T-helper 2 cell treated with Interferon-gamma antibody and Interleukin-4, amounts not matched to agents 5 μg/mL and 100 μg/mL, for 36 hours (primary cell): ENCODE data around the gene ADAMTS12.

Experiments
- DNase-seq: peaks from one replicate; pipeline ENCODE4 v3.0.0; 2021; ENCODE audit warnings: low spot score
- H3K27ac Mint-ChIP-seq: one replicate; pipeline ENCODE4 v1.8.0; 2021; ENCODE audit warnings: mild to moderate bottlenecking, mixed read lengths
- H3K27me3 Mint-ChIP-seq: one replicate; pipeline ENCODE4 v1.8.0; 2021; ENCODE audit warnings: low read depth, mixed read lengths
- H3K36me3 Mint-ChIP-seq: one replicate; pipeline ENCODE4 v1.8.0; 2021; ENCODE audit warnings: low read depth, mixed read lengths
- H3K4me1 Mint-ChIP-seq: one replicate; pipeline ENCODE4 v1.8.0; 2021; ENCODE audit warnings: low read depth, mixed read lengths
- H3K4me3 Mint-ChIP-seq: one replicate; pipeline ENCODE4 v1.8.0; 2022; ENCODE audit warnings: mild to moderate bottlenecking, moderate library complexity, mixed read lengths
- H3K9me3 Mint-ChIP-seq: one replicate; pipeline ENCODE4 v1.8.0; 2021; ENCODE audit warnings: mixed read lengths

ADAMTS12 gene

DNA sequence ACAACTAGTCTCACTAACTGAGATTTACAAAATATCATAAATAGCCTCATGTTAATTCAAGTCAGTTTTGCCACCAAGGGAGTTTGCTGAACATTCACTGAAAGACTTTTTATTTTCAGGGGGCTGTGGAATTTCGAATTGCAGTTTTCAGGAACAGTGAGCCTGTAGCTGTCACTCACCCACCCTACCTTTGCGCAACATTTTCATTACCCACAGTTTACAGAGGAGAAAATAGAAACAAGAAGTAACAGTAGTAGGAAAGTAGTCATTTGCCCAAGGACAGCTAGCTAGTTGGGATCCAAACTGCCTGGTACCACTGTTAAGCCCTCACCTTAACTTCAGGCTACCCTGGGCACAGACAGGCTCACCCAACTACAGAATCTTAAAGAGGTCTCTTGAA is 154.1 kb downstream of the ADAMTS12 start:
- no peaks in the 10 kb centered on the region for H3K36me3 Mint-ChIP-seq
- H3K4me1 Mint-ChIP-seq, result no peaks in the 10 kb centered on the region
- no peak overlapping the region for H3K27ac Mint-ChIP-seq
- no peak for DNase-seq
- H3K27me3 Mint-ChIP-seq, result peaks cover 7% of the 10 kb centered on the region
- no peaks in the 10 kb centered on the region for H3K9me3 Mint-ChIP-seq
- no peak overlapping the region for H3K4me3 Mint-ChIP-seq

- Mint-ChIP-seq H3K36me3 (no peaks in the 10 kb centered on the region), H3K4me3 (no peak overlapping the region), H3K9me3 (no peaks in the 10 kb centered on the region), H3K4me1 (no peaks in the 10 kb centered on the region), H3K27me3 (peaks cover 7% of the 10 kb centered on the region), H3K27ac (no peak overlapping the region)
- DNase-seq, result no peak
Observed at GRCh38 chr5:33737284-33737683, 154.5 kb downstream of the ADAMTS12 start.

DNA sequence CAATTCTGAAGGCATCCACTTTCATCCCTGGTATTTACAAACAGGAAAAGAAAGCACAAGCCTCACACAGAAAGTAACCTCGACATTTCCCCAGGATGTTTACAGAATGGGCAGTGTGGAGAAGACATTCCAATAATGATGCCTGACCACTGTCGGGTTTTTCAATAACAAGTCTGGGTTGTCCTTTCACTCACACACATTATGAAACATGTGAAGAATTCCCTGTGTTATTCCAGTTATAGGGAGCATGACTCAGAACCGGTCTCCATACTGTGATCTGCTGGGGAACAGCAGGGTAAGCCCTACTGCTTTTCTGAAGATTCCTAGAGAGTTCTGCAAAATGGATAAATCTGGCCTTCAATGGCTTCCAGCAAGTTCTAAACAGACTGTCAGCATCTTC is 155.3 kb downstream of the ADAMTS12 start:
- H3K4me1 Mint-ChIP-seq, result no peaks in the 10 kb centered on the region
- H3K9me3 Mint-ChIP-seq, result no peaks in the 10 kb centered on the region
- H3K27me3 Mint-ChIP-seq, result peaks cover 7% of the 10 kb centered on the region
- H3K36me3 Mint-ChIP-seq, result no peaks in the 10 kb centered on the region
- H3K4me3 Mint-ChIP-seq, result no peak overlapping the region
- no peak for DNase-seq
- no peak overlapping the region for H3K27ac Mint-ChIP-seq

- H3K4me1 Mint-ChIP-seq, result no peaks in the 10 kb centered on the region
- H3K27me3 Mint-ChIP-seq, result peaks cover 9% of the 10 kb centered on the region
- no peak overlapping the region for H3K27ac Mint-ChIP-seq
- H3K4me3 Mint-ChIP-seq, result no peak overlapping the region
- H3K9me3 Mint-ChIP-seq, result no peaks in the 10 kb centered on the region
- no peak for DNase-seq
- H3K36me3 Mint-ChIP-seq, result no peaks in the 10 kb centered on the region
Observed at GRCh38 chr5:33735072-33735471, 156.7 kb downstream of the ADAMTS12 start.

DNA sequence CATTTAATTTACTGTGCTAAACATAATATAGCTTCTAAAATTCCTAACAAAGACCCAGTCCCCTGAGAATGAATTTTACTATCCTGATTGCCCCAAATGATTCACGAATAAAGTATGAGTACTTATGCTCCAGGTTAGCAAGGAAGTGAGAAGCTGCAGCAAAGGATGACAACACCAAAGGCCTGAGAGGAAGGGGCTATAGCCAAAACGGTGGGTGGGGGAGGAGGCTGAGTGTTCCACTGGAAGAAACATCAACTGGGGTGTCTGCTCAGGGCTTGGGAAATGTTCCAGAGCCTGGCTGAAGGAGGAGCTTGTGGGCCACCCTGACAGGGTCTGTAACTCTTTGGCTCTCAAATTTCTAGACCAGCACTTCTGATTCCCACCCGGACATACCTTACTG is 157.3 kb downstream of the ADAMTS12 start:
- Mint-ChIP-seq H3K27me3 (peaks cover 9% of the 10 kb centered on the region), H3K4me1 (no peaks in the 10 kb centered on the region), H3K36me3 (no peaks in the 10 kb centered on the region), H3K9me3 (no peaks in the 10 kb centered on the region), H3K4me3 (no peak overlapping the region), H3K27ac (no peak overlapping the region)
- no peak for DNase-seq

DNA sequence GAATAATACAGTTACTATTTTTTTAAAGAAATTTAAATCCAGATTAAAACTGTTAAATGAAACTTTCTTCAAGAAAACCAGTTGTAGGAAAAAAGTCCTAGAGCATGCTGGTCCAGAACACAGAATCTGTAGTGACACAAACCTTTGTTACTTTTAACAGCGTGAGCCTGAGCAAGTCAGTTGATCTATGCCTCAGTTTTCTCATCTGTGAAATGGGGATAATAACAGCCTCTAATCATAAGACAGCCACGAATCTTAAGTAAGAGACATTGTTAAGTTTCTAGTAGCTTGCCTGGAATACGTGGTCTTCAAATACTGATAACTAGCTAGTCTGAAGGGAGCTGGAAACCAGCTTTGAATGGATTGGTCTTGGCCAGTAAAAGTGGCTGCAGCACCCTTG is 158.6 kb downstream of the ADAMTS12 start:
- no peak for DNase-seq
- no peaks in the 10 kb centered on the region for H3K36me3 Mint-ChIP-seq
- no peak overlapping the region for H3K4me3 Mint-ChIP-seq
- H3K27ac Mint-ChIP-seq, result no peak overlapping the region
- peaks cover 9% of the 10 kb centered on the region for H3K27me3 Mint-ChIP-seq
- H3K4me1 Mint-ChIP-seq, result no peaks in the 10 kb centered on the region
- H3K9me3 Mint-ChIP-seq, result no peaks in the 10 kb centered on the region

DNA sequence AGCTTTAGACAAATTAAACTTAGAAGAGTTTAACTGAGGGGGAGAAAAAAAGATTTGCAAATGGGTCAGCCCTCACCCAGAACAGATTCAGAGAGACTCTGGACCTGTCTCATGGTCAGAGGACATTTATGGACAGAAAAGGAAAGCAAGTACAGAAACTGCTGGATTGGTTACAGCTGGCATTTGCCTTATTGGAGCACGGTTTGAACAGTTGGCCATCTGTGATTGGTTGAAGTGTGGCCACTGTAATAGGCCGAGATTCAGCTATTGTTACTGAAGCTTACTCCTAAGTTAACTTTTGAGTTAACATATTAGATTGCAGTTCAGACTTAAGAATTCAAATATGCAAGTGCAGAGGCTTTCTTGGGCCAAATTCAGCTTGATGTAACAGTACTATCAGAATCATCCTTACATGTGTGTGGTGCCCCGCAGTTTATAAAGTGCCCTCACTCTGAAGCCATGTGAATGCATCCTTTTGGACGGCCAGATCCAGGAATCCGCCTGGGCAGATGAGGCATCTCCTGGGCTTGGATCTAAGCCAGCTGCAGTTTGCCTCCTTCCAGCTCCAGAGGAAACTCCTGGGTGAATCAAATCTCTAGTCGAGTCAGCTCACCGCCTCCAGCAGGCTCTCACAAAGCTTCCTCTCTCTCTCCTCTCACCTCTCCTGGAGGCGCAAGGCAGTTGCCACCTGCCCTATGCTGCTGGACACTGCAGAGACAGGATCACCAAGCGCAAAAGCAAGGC is 165.2 kb downstream of the ADAMTS12 start:
- Mint-ChIP-seq H3K4me1 (no peaks in the 10 kb centered on the region), H3K4me3 (no peak overlapping the region), H3K27ac (no peak overlapping the region), H3K36me3 (no peaks in the 10 kb centered on the region), H3K9me3 (no peaks in the 10 kb centered on the region), H3K27me3 (peaks cover 2% of the 10 kb centered on the region)
- no peak for DNase-seq

DNA sequence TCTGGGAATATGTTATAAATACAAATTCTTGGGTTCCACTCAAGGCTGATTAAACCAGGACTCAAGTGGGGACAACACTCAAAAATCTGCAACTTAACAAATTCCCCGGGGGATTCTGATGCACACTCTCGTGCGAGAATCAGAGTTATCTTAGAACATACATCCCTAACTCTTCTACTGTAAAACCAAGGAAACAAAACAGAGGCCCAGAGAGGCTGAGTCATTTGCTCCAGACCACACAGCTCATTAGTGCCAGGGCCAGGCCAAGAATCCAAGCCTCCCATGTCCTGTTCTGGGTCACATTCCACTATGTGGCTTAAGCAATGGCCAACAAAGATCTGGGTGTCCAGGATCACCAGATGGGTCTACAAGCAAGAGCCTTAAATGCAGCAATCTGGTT is 166.0 kb downstream of the ADAMTS12 start:
- no peak overlapping the region for H3K4me3 Mint-ChIP-seq

DNA sequence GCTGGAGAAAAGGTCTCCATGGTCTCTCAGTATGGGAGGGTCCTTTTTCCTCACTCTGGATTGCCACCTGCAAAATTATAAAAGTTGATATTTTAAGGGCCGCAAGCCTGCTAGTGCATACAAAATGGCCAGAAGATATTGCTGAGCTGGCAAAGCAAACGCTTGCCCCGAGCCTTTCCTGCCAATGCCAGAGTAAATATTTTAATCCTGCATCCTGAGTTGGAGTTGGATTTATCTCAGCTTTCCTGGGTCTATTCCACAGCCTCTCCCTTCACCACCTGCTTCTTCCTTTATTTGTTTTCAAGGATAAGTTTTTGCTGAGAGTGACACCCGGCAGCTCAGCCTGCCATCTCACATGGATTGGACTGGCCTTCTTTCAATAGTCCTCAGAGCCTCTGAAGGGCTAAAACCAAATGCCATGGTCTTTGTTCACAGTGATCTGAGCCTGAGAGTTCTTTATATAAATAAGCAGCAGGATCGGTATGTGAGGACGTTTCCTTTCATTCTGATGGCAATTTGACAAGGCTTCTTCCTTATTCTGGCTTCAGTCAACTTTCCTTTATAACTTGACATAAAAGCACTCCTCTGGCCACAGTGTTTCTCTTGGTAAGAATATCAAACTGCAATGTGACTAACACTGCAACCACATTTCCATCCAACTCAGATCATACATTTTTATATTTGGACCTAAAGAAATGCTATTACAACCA is 170.1 kb downstream of the ADAMTS12 start:
- no peaks in the 10 kb centered on the region for H3K36me3 Mint-ChIP-seq
- H3K9me3 Mint-ChIP-seq, result no peaks in the 10 kb centered on the region
- H3K4me1 Mint-ChIP-seq, result no peaks in the 10 kb centered on the region
- H3K27ac Mint-ChIP-seq, result no peak overlapping the region
- H3K4me3 Mint-ChIP-seq, result no peak overlapping the region
- H3K27me3 Mint-ChIP-seq, result no peaks in the 10 kb centered on the region
- DNase-seq, result no peak

More for the DNA sequence above, 166.0 kb downstream of the ADAMTS12 start:
- no peak for DNase-seq
- Mint-ChIP-seq H3K36me3 (no peaks in the 10 kb centered on the region), H3K27ac (no peak overlapping the region), H3K27me3 (no peaks in the 10 kb centered on the region), H3K4me1 (no peaks in the 10 kb centered on the region), H3K9me3 (no peaks in the 10 kb centered on the region)

DNA sequence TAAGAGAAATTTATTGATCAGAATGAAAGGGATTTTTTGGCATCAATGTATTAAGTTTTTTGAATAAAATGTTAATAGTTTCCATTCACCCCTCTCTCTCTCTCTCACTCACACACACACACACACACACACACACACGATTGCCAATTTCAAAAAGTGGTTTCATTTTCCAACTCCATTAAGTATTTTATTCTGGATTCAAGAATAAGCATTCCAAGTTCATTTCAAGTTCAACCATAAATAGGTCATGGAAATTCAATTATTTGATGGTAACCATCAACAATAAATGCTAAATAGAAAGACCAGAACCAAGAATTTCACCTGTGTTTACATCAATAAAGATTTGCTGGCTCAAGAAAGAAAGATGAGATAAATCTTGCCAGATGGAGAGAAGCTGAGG is 171.6 kb downstream of the ADAMTS12 start:
- no peak for DNase-seq
- no peaks in the 10 kb centered on the region for H3K4me1 Mint-ChIP-seq
- no peak overlapping the region for H3K27ac Mint-ChIP-seq
- no peaks in the 10 kb centered on the region for H3K36me3 Mint-ChIP-seq
- no peak overlapping the region for H3K4me3 Mint-ChIP-seq
- H3K27me3 Mint-ChIP-seq, result no peaks in the 10 kb centered on the region
- no peaks in the 10 kb centered on the region for H3K9me3 Mint-ChIP-seq

GRCh38 chr5:33719769-33720168 is 172.0 kb downstream of the ADAMTS12 start:
- Mint-ChIP-seq H3K4me1 (no peaks in the 10 kb centered on the region), H3K9me3 (no peaks in the 10 kb centered on the region)

DNA sequence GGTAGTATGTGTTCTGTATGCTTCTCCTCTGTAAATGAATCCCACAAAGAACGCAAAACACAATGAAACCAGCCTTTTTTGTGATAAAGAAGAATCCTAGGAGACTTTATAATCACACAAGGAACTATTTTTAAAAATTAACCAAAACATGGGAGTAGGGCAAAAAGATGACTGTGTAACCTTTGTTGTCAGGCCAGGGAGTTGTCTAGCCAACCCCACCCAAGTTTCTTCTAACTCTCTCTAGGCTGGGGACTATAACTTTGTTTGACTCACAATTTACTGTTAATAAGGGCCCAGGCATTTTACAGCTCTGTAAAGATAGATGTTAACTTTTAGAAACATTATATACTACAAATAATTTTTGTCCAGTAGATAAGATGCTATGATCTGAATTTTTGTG is 176.1 kb downstream of the ADAMTS12 start:
- H3K9me3 Mint-ChIP-seq, result no peaks in the 10 kb centered on the region

More at GRCh38 chr5:33719769-33720168, 172.0 kb downstream of the ADAMTS12 start:
- Mint-ChIP-seq H3K27me3 (no peaks in the 10 kb centered on the region), H3K27ac (no peak overlapping the region), H3K36me3 (no peaks in the 10 kb centered on the region), H3K4me3 (no peak overlapping the region)
- no peak for DNase-seq

GRCh38 chr5:33713136-33713765 is 178.5 kb downstream of the ADAMTS12 start:
- Mint-ChIP-seq H3K4me3 (no peak overlapping the region), H3K27ac (no peak overlapping the region), H3K27me3 (no peaks in the 10 kb centered on the region), H3K4me1 (no peaks in the 10 kb centered on the region), H3K9me3 (peaks cover 3% of the 10 kb centered on the region), H3K36me3 (no peaks in the 10 kb centered on the region)
- no peak for DNase-seq

More for the DNA sequence above, 176.1 kb downstream of the ADAMTS12 start:
- Mint-ChIP-seq H3K4me3 (no peak overlapping the region), H3K36me3 (no peaks in the 10 kb centered on the region), H3K27me3 (no peaks in the 10 kb centered on the region), H3K27ac (no peak overlapping the region), H3K4me1 (no peaks in the 10 kb centered on the region)
- no peak for DNase-seq

DNA sequence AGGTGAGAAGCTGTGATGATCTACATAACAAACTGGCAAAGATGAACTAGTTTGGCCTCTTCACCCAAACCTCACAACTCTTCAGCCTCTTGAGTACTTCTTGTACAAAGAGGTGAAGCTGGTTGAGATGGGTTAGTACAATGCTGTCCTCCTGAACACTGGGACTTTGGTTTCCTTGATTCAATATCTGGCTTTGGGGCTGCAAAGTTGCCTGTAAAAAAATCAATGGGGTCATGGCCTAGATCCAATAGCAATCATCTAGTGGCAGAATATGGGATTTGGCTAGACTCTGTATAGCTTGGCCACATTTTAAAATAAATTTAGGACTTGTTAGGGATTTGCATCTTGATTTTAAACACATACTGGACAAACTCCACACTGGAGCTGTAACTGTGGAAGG is 179.1 kb downstream of the ADAMTS12 start:
- no peaks in the 10 kb centered on the region for H3K27me3 Mint-ChIP-seq
- peaks cover 3% of the 10 kb centered on the region for H3K9me3 Mint-ChIP-seq
- H3K4me3 Mint-ChIP-seq, result no peak overlapping the region
- H3K36me3 Mint-ChIP-seq, result no peaks in the 10 kb centered on the region
- no peaks in the 10 kb centered on the region for H3K4me1 Mint-ChIP-seq
- no peak overlapping the region for H3K27ac Mint-ChIP-seq
- DNase-seq, result no peak
